Suppressor macrophage treated with lipopolysaccharide for 1 hour (primary cell): ENCODE data around the gene MED26.

ENCODE experiments used
- DNase-seq, 3 donors: peaks; one replicate each; pipeline ENCODE4 v3.0.0-alpha.2; 2020 to 2022

Gene MED26

GRCh38 chr19:16612636-16613035 lies 15.4 kb downstream of the MED26 start:
- DNase-seq: peak; percentile 19 to 43 (median 34)

GRCh38 chr19:16611121-16611520 lies 16.9 kb downstream of the MED26 start:
- no peak for DNase-seq

GRCh38 chr19:16609511-16610200 lies 18.3 kb downstream of the MED26 start:
- no peak for DNase-seq

- peak; percentile 47 to 71 (median 68) for DNase-seq
Observed at GRCh38 chr19:16608290-16608739, 19.7 kb downstream of the MED26 start.

GRCh38 chr19:16607819-16608218 lies 20.2 kb downstream of the MED26 start:
- no peak for DNase-seq

- no peak for DNase-seq
Observed at GRCh38 chr19:16605553-16605994, 22.4 kb downstream of the MED26 start.

GRCh38 chr19:16605115-16605514 lies 22.9 kb downstream of the MED26 start:
- DNase-seq: no peak

- DNase-seq: no peak
Observed at GRCh38 chr19:16604615-16605014, 23.4 kb downstream of the MED26 start.

GRCh38 chr19:16603090-16603489 lies 24.9 kb downstream of the MED26 start:
- DNase-seq: no peak

GRCh38 chr19:16601378-16602052 lies 26.5 kb downstream of the MED26 start:
- no peak for DNase-seq

- no peak for DNase-seq
Observed at GRCh38 chr19:16600824-16601223, 27.2 kb downstream of the MED26 start.

GRCh38 chr19:16599655-16600346 lies 28.2 kb downstream of the MED26 start:
- DNase-seq: no peak

GRCh38 chr19:16598848-16599247 lies 29.2 kb downstream of the MED26 start:
- DNase-seq: no peak

- DNase-seq: no peak
Observed at GRCh38 chr19:16596399-16596798, 31.6 kb downstream of the MED26 start.

GRCh38 chr19:16595097-16595496 lies 32.9 kb downstream of the MED26 start:
- DNase-seq: no peak

GRCh38 chr19:16594681-16595091 lies 33.3 kb downstream of the MED26 start:
- peak in 1 of 3 donors; percentile 33 for DNase-seq

GRCh38 chr19:16594131-16594586 lies 33.8 kb downstream of the MED26 start:
- peak; percentile 44 to 68 (median 46) for DNase-seq

GRCh38 chr19:16593181-16593580 lies 34.8 kb downstream of the MED26 start:
- no peak for DNase-seq

- no peak for DNase-seq
Observed at GRCh38 chr19:16591803-16592556, 36.0 kb downstream of the MED26 start.

GRCh38 chr19:16590876-16591802 lies 36.9 kb downstream of the MED26 start:
- DNase-seq: no peak

GRCh38 chr19:16589917-16590316 lies 38.1 kb downstream of the MED26 start:
- no peak for DNase-seq
